CD4-positive, alpha-beta T cell treated with Interferon alpha-2 for 1 hour (primary cell): Measurements from ENCODE around the gene SEMA3A.
"Not testable (repeated sequence)": the region's sequence is repeated elsewhere in the genome, so short reads cannot be mapped to it uniquely, and the experiment has no call there.

ENCODE experiments used
- DNase-seq, 2 donors: peaks; one replicate each; pipeline ENCODE4 v3.0.0-alpha.2; 2020 to 2022

Gene SEMA3A

GRCh38 chr7:84150370-84150769 lies 44.2 kb downstream of the SEMA3A start:
- not testable (repeated sequence) for DNase-seq

- DNase-seq = no peak
These were observed 45.0 kb downstream of the SEMA3A start for GRCh38 chr7:84149573-84149972.

- no peak for DNase-seq
These were observed 48.7 kb downstream of the SEMA3A start for GRCh38 chr7:84145892-84146291.

- DNase-seq = no peak
These were observed 49.7 kb downstream of the SEMA3A start for GRCh38 chr7:84144935-84145334.

GRCh38 chr7:84144480-84144879 lies 50.1 kb downstream of the SEMA3A start:
- no peak for DNase-seq

GRCh38 chr7:84142726-84143125 lies 51.9 kb downstream of the SEMA3A start:
- DNase-seq = no peak

- no peak for DNase-seq
These were observed 54.4 kb downstream of the SEMA3A start for GRCh38 chr7:84139986-84140729.

- DNase-seq = no peak
These were observed 56.2 kb downstream of the SEMA3A start for GRCh38 chr7:84138411-84138810.

- DNase-seq = no peak
These were observed 56.8 kb downstream of the SEMA3A start for GRCh38 chr7:84137812-84138211.

- DNase-seq = no peak
These were observed 57.8 kb downstream of the SEMA3A start for GRCh38 chr7:84136809-84137208.

- DNase-seq = no peak
These were observed 58.3 kb downstream of the SEMA3A start for GRCh38 chr7:84136336-84136735.

GRCh38 chr7:84134169-84134568 lies 60.4 kb downstream of the SEMA3A start:
- DNase-seq = no peak

- DNase-seq = no peak
These were observed 68.9 kb downstream of the SEMA3A start for GRCh38 chr7:84125654-84126053.

GRCh38 chr7:84123965-84124547 lies 70.5 kb downstream of the SEMA3A start:
- DNase-seq = no peak

- no peak for DNase-seq
These were observed 71.8 kb downstream of the SEMA3A start for GRCh38 chr7:84122582-84123360.

- DNase-seq = no peak
These were observed 77.3 kb downstream of the SEMA3A start for GRCh38 chr7:84117304-84117703.

GRCh38 chr7:84113906-84114850 lies 80.4 kb downstream of the SEMA3A start:
- DNase-seq = no peak

GRCh38 chr7:84113286-84113685 lies 81.3 kb downstream of the SEMA3A start:
- DNase-seq = no peak

GRCh38 chr7:84112771-84113170 lies 81.8 kb downstream of the SEMA3A start:
- no peak for DNase-seq

- DNase-seq = no peak
These were observed 82.7 kb downstream of the SEMA3A start for GRCh38 chr7:84111842-84112241.

GRCh38 chr7:84110400-84110799 lies 84.2 kb downstream of the SEMA3A start:
- DNase-seq = no peak

- DNase-seq = no peak
These were observed 85.8 kb downstream of the SEMA3A start for GRCh38 chr7:84108787-84109186.

GRCh38 chr7:84108119-84108518 lies 86.5 kb downstream of the SEMA3A start:
- DNase-seq = no peak
